ENCODE data around the gene TRIM33. TPM values are rescaled to one million over a fixed set of nuclear protein-coding genes. Genes with fewer than 3 reads are reported as not detected.

The TRIM33 gene
- total and polyA plus RNA-seq, 4 donors, result 5.6 to 42.8 (median 30.4) TPM

Other genes starting within 250 kb of the TRIM33 start
- 10 to 100 TPM; 23.9 to 29.8 TPM for gene BCAS2, start 70.4 kb upstream of the TRIM33 start, total RNA-seq
- gene BCAS2, start 70.4 kb upstream of the TRIM33 start, polyA plus RNA-seq, result 10 to 100 TPM; 31.6 to 38.1 TPM
- gene DENND2C, start 158.8 kb upstream of the TRIM33 start, total RNA-seq, result 1 to 10 TPM; 3.6 to 5.9 TPM
- gene DENND2C, start 158.8 kb upstream of the TRIM33 start, polyA plus RNA-seq, result 1 to 10 TPM in 1 of 2 donors, under 1 TPM in 1; 0.25 to 1.9 TPM
- under 1 TPM in 1 of 2 donors, not detected in 1; 0.52 TPM for gene AMPD1, start 184.3 kb upstream of the TRIM33 start, total RNA-seq
- gene AMPD1, start 184.3 kb upstream of the TRIM33 start, polyA plus RNA-seq, result under 1 TPM in 1 of 2 donors, not detected in 1; 0.05 TPM
- gene NRAS, start 205.6 kb upstream of the TRIM33 start, total RNA-seq, result 10 to 100 TPM; 17.9 to 21.1 TPM
- gene NRAS, start 205.6 kb upstream of the TRIM33 start, polyA plus RNA-seq, result 10 to 100 TPM in 1 of 2 donors, 1 to 10 TPM in 1; 5.6 to 14.9 TPM
- gene CSDE1, start 246.8 kb upstream of the TRIM33 start, total RNA-seq, result 100 to 1,000 TPM; 549 to 607 TPM
- 100 to 1,000 TPM; 286 to 661 TPM for gene CSDE1, start 246.8 kb upstream of the TRIM33 start, polyA plus RNA-seq

All from aorta (tissue), 4 donors.